Measurements from ENCODE around the gene ISYNA1.

ISYNA1 gene

DNA sequence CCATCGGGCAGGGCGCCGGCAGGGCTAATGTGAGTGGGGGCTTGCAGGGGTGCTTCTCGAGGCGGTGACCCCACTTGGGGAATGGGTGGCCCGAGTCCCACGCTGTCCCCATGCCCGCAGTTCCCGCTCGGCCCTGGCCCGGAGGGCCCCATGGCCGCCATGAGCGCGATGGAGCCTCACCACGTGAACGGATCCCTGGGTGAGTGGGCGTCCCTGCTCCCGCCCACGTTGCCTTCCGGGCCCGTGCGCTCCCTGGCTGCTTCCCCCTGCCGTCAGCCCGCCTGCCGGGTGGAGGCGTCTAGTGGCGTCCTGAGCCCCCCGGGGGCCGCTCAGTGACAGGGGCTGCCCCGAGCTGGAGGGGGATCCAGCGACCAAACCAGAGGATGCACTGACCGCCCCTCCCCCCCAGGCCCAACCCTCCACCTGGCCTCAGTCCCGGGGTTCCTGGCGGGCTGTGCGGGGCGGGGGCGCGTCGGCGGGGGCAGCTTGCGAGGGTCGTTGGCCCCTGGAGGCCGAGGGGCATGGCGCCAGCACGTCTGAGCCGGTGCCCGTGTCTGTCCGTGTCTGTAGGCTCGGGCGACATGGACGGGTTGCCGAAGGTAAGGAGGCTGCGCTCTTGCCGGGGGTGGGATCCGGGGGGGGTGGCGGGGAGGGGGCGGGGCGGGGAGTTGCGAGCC is 4.8 kb downstream of the ISYNA1 start:
- no peak overlapping the region for H3K23ac ChIP-seq (ENCODE audit: low read length)
- peak overlapping the region; percentile 76 for H3K4me2 ChIP-seq (ENCODE audit: low read length)
- peaks cover 2% of the 10 kb centered on the region for H3K9me3 ChIP-seq (ENCODE audit: insufficient read depth, low read depth, low read length)
- peak overlapping the region; percentile 43 for H2AK5ac ChIP-seq (ENCODE audit: low read length)
- H2BK12ac ChIP-seq (ENCODE audit: low read length): peak overlapping the region; percentile 75
- H3K27me3 ChIP-seq (ENCODE audit: insufficient read depth, low read length): no peaks in the 10 kb centered on the region
- H3K27ac ChIP-seq (ENCODE audit: low read depth, low read length): peak overlapping the region; percentile 58
- H4K91ac ChIP-seq (ENCODE audit: low read depth, low read length): peak overlapping the region; percentile 90
- WGBS (ENCODE audit: extremely low coverage, insufficient coverage, insufficient read length): no CpG with 5 or more reads among the region's 59 CpGs
- peak overlapping the region; percentile 14 for H2AFZ ChIP-seq (ENCODE audit: insufficient read depth, low read length, poor library complexity)
- peak overlapping the region; percentile 72 for H3K4me3 ChIP-seq (ENCODE audit: low read depth, low read length)
- peak overlapping the region; percentile 31 for H3K4ac ChIP-seq (ENCODE audit: low read depth, low read length)
- H3K9ac ChIP-seq (ENCODE audit: low read length): no peak overlapping the region
- peak overlapping the region; percentile 80 for H4K8ac ChIP-seq (ENCODE audit: low read depth, low read length)
- H3K18ac ChIP-seq (ENCODE audit: low read length): peak overlapping the region; percentile 83
- peak overlapping the region; percentile 92 for H3K14ac ChIP-seq (ENCODE audit: low read length)
- H3K79me1 ChIP-seq (ENCODE audit: low read length): peaks cover 28% of the 10 kb centered on the region
- peaks cover 23 to 28% of the 10 kb centered on the region in 2 experiments for H3K36me3 ChIP-seq (ENCODE audit: control insufficient read depth in 1 of 2, insufficient read depth in 2 of 2, low read length in 2 of 2)
- H2BK120ac ChIP-seq (ENCODE audit: insufficient read depth, low read length, poor library complexity): peak overlapping the region; percentile 69
- H3K79me2 ChIP-seq (ENCODE audit: control insufficient read depth, insufficient read depth, low read length, poor library complexity): peaks cover 13% of the 10 kb centered on the region
- peak overlapping the region; percentile 17 for H4K12ac ChIP-seq (ENCODE audit: low read depth, low read length)
- peak in 1 of 2 donors; percentile 49 for DNase-seq
- H2BK5ac ChIP-seq (ENCODE audit: low read depth, low read length, poor library complexity): peak overlapping the region; percentile 58
- peaks cover 26 to 43% of the 10 kb centered on the region in 2 experiments for H3K4me1 ChIP-seq (ENCODE audit: control insufficient read depth in 1 of 2, insufficient read depth in 2 of 2, low read length in 2 of 2)

DNA sequence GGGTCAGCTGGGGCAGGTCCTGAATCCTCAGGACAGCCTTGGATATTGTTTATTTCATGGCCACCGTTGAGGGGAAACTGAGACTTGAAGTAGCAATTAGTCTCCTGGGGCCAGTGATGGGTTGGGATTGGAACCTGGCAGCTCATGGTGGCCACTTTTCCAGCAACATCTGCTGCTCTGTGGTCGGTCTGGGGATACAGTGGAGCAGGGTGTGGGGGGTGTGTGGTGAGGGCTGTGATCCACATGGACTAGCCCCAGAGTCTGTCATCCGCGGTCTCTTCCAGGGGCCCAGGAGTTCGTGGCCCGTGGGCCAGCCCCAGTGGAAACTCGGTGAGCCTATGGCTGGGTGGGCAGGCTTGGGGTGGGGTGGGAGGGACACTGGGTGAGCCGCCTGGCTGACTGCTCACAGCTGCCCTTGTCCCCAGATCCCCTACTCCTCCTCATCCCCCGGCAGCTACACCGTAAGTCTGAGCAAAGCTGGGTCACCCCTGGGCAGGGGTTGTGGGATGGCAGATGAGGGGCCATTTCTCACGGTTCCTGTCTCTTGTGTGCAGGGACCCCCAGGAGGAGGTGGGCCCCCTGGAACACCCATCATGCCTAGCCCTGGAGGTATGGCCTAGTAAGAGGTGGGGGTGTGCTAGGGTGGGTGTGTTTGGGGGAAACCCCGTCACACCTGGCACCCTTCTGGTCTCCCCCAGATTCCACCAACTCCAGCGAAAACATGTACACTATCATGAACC is 5.5 kb downstream of the ISYNA1 start:
- peaks cover 2% of the 10 kb centered on the region for H3K9me3 ChIP-seq (ENCODE audit: insufficient read depth, low read depth, low read length)
- peak overlapping the region; percentile 83 for H3K18ac ChIP-seq (ENCODE audit: low read length)
- peaks cover 23 to 28% of the 10 kb centered on the region in 2 experiments for H3K36me3 ChIP-seq (ENCODE audit: control insufficient read depth in 1 of 2, insufficient read depth in 2 of 2, low read length in 2 of 2)
- H3K23ac ChIP-seq (ENCODE audit: low read length): no peak overlapping the region
- no peak overlapping the region for H3K4me3 ChIP-seq (ENCODE audit: low read depth, low read length)
- H3K4me2 ChIP-seq (ENCODE audit: low read length): peak overlapping the region; percentile 76
- H3K79me1 ChIP-seq (ENCODE audit: low read length): peaks cover 23% of the 10 kb centered on the region
- H2BK120ac ChIP-seq (ENCODE audit: insufficient read depth, low read length, poor library complexity): peak overlapping the region; percentile 69
- no peak overlapping the region for H3K9ac ChIP-seq (ENCODE audit: low read length)
- H3K27me3 ChIP-seq (ENCODE audit: insufficient read depth, low read length): no peaks in the 10 kb centered on the region
- peak overlapping the region; percentile 43 for H2AK5ac ChIP-seq (ENCODE audit: low read length)
- H2AFZ ChIP-seq (ENCODE audit: insufficient read depth, low read length, poor library complexity): no peak overlapping the region
- no peak overlapping the region for H2BK5ac ChIP-seq (ENCODE audit: low read depth, low read length, poor library complexity)
- no peak overlapping the region for H3K4ac ChIP-seq (ENCODE audit: low read depth, low read length)
- H2BK12ac ChIP-seq (ENCODE audit: low read length): peak overlapping the region; percentile 75
- H4K91ac ChIP-seq (ENCODE audit: low read depth, low read length): peak overlapping the region; percentile 90
- WGBS (ENCODE audit: extremely low coverage, insufficient coverage, insufficient read length): no CpG with 5 or more reads among the region's 13 CpGs
- DNase-seq: peak in 1 of 2 donors; percentile 18
- H4K8ac ChIP-seq (ENCODE audit: low read depth, low read length): peak overlapping the region; percentile 80
- H4K12ac ChIP-seq (ENCODE audit: low read depth, low read length): peak overlapping the region; percentile 17
- H3K14ac ChIP-seq (ENCODE audit: low read length): peak overlapping the region; percentile 92
- H3K79me2 ChIP-seq (ENCODE audit: control insufficient read depth, insufficient read depth, low read length, poor library complexity): peaks cover 8% of the 10 kb centered on the region
- peaks cover 25 to 42% of the 10 kb centered on the region in 2 experiments for H3K4me1 ChIP-seq (ENCODE audit: control insufficient read depth in 1 of 2, insufficient read depth in 2 of 2, low read length in 2 of 2)
- H3K27ac ChIP-seq (ENCODE audit: low read depth, low read length): peak overlapping the region; percentile 22

DNA sequence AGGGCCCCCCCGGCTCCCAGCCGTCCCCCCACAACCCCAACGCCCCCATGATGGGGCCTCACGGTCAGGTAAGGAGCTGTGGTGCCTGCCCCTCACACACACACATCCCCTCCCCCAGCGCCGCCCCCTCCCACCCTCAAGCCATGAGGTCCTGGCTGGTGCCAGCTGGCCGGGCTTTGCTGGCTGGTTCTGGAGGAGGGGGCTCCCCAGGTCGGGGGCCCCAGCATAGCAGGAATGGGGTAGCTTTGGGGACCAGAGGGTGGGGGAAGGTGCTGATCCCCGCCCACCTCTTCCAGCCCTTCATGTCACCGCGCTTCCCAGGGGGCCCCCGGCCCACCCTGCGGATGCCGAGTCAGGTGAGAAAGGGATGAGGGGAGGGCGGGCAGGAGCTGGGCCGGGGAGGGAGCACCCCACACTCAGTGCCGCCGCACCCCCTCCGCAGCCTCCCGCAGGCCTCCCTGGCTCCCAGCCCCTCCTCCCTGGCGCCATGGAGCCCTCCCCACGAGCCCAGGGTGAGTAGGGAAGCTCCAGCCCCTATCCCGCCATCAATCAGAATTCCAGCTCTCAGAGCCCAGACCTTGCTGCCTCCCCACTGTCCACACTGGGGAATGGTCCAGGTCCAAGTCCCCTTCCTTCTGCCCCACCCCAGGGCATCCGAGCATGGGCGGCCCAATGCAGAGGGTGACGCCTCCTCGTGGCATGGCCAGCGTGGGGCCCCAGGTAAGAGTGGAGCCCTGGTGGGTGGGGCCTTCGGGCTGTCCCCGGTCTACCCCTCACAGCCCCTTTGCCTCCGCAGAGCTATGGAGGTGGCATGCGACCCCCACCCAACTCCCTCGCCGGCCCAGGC is 6.4 kb downstream of the ISYNA1 start:
- no CpG with 5 or more reads among the region's 34 CpGs for WGBS (ENCODE audit: extremely low coverage, insufficient coverage, insufficient read length)
- no peak overlapping the region for H2BK120ac ChIP-seq (ENCODE audit: insufficient read depth, low read length, poor library complexity)

More for the DNA sequence above, 6.4 kb downstream of the ISYNA1 start:
- Histone ChIP-seq H3K23ac (ENCODE audit: low read length) (no peak overlapping the region), H4K91ac (ENCODE audit: low read depth, low read length) (no peak overlapping the region), H4K12ac (ENCODE audit: low read depth, low read length) (no peak overlapping the region), H3K36me3 (ENCODE audit: control insufficient read depth in 1 of 2, insufficient read depth in 2 of 2, low read length in 2 of 2) (peaks cover 22 to 26% of the 10 kb centered on the region in 2 experiments), H4K8ac (ENCODE audit: low read depth, low read length) (no peak overlapping the region), H3K18ac (ENCODE audit: low read length) (no peak overlapping the region), H3K4ac (ENCODE audit: low read depth, low read length) (no peak overlapping the region), H2BK12ac (ENCODE audit: low read length) (peak overlapping the region; percentile 6), H3K9ac (ENCODE audit: low read length) (no peak overlapping the region), H3K27me3 (ENCODE audit: insufficient read depth, low read length) (no peaks in the 10 kb centered on the region), H2BK5ac (ENCODE audit: low read depth, low read length, poor library complexity) (no peak overlapping the region), H2AK5ac (ENCODE audit: low read length) (peak overlapping the region; percentile 15), H3K27ac (ENCODE audit: low read depth, low read length) (no peak overlapping the region), H3K9me3 (ENCODE audit: insufficient read depth, low read depth, low read length) (no peaks in the 10 kb centered on the region), H2AFZ (ENCODE audit: insufficient read depth, low read length, poor library complexity) (no peak overlapping the region), H3K4me3 (ENCODE audit: low read depth, low read length) (no peak overlapping the region), H3K4me1 (ENCODE audit: control insufficient read depth in 1 of 2, insufficient read depth in 2 of 2, low read length in 2 of 2) (peaks cover 25 to 38% of the 10 kb centered on the region in 2 experiments), H3K79me2 (ENCODE audit: control insufficient read depth, insufficient read depth, low read length, poor library complexity) (peaks cover 6% of the 10 kb centered on the region), H3K14ac (ENCODE audit: low read length) (no peak overlapping the region), H3K79me1 (ENCODE audit: low read length) (peaks cover 20% of the 10 kb centered on the region), H3K4me2 (ENCODE audit: low read length) (no peak overlapping the region)
- peak in 1 of 2 donors; percentile 28 for DNase-seq
